RPMI7951 (cell line): ENCODE results near the gene ENG. TPM values are rescaled to one million over a fixed set of nuclear protein-coding genes. Genes with fewer than 3 reads are reported as not detected.
"Not testable (repeated sequence)": the region's sequence is repeated elsewhere in the genome, so short reads cannot be mapped to it uniquely, and the experiment has no call there.

Experiments
- DNase-seq: peaks from one replicate; pipeline ENCODE4 v3.0.0-alpha.2; 2012; ENCODE audit warnings: low read depth
- total RNA-seq: library from RNA; depleted of rRNA; stranded (reverse); fragments of >200 nt; shearing (Covaris generic); gene quantifications from 2 replicates; pipeline ENCODE4 v1.2.3, GENCODE V29; 2014; rRNA removed

ENG gene
- 32.1 and 34.8 TPM in 2 replicates for total RNA-seq

DNA sequence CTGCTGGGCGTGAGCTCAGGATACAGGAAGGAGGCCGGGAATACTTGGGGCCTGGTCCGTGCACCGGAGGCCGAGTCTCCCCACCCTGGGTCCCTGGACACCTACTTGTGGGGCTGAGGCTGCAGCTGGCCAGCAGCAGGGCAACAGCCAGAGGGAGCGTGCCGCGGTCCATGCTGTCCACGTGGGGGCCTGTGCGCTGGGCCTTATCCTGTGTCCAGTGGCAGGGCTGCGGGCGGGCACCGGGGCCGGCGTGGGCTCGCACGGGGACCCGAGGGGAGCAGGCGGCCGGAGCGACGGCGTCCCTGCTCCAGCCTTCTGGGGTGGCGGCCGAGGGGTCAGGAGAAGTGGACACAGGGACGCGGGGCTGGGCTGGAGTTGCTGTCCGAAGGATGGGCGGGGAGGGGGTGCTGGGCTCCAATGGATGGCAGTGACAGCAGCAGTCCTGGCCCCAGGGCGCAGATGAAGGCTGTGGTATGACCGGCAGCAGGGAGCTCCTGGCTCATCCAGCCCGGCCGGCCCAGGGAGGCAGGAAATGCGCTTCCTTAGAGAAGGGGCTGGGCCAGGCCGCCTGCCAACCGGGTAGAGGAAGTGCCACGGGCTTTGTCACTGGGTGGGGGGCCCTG lies at the start of gene ENG:
TSS of gene ENG (minus strand) at position 475 of the 623 bp plus-strand sequence. CDS start at position 172, 303 bp downstream.
- peak; percentile 82 for DNase-seq

DNA sequence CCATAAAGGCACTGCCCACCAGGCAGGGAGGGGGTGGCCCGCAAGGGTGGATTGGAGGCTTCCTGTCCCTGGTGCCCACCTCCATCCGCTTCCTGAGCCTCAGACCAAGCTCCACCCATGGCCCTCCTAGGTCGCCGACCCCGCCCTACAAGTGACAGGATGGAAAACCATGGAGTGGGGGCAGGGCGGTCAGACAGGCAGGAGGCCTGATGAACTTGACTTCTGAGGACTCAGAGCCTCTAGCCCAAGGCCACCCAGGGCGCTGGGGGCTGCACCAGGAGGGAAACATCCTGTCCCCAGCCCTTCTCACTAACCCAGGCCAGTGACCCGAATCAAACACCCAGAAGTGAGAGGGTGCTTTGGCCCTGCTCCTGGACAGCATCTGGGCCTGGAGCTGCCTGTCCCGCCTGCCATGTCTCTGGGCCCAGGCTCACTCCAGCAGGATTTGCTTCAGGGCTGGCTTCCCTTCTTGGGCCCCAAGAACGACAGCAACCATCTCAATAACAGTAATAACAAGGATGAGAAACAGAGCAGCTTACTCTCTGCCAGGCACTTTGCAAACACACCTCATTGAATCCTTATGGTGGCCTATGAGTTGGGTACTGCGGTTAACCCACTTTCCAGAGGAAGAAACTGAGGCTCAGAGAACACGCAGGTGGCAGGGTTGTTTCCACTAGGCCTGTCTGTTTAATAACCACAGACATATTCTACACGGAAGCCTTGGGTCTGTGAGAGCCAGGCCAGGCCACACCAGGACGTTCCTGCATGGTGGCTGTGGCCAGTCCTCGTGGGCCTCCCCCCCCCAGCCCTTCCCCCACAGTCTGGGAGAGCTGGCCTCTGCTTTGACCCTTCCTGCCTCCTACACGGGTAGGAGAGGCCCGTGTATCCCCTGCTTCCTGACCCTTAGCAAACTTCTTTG lies 49.4 kb upstream of the ENG start:
- DNase-seq = no peak

DNA sequence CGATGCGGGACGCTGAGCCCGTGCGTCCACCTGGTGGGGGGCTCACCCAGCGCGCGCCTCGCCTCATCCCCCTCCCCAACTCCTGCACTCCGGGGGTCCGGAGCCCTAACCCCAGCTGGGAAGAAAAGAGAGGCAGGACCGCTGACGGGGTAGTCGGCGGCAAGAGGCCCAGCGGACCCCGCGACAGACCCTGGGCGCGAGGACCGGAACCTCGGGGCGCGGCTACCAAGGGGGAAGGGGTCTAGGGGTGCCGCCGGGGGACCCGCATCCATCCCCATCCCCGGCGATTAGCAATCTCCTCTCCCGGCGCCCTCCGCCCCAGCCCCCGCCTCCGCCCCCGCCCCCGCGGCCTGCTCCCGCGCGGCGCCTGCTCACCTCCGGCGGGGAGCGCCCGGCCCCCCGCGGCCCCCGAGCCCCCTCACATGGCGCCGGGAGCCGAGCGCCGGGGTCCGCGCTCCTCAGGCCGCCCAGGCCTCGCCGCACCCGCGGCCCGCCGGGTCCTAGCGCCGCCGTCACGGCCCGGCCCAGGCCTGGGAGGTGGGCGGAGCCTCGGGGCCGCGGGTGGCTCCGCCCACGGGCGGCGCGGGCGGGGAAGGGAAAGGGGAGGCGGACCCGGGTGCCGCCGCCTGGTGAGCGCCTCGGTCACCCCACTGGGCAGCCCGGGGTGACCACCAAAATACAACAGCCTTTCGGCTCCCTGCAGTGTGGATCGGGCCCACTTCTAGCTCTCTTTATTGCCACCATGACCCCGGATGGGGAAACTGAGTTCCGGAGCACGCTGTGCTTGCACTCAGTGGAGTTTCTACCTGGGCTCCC lies 44.9 kb upstream of the ENG start, which contains the start of gene ST6GALNAC6:
TSS of gene ST6GALNAC6 (minus strand) at position 476 of the 816 bp plus-strand sequence. CDS start 1,622 bp downstream, outside the sequence.
- DNase-seq = peak; percentile 65

DNA sequence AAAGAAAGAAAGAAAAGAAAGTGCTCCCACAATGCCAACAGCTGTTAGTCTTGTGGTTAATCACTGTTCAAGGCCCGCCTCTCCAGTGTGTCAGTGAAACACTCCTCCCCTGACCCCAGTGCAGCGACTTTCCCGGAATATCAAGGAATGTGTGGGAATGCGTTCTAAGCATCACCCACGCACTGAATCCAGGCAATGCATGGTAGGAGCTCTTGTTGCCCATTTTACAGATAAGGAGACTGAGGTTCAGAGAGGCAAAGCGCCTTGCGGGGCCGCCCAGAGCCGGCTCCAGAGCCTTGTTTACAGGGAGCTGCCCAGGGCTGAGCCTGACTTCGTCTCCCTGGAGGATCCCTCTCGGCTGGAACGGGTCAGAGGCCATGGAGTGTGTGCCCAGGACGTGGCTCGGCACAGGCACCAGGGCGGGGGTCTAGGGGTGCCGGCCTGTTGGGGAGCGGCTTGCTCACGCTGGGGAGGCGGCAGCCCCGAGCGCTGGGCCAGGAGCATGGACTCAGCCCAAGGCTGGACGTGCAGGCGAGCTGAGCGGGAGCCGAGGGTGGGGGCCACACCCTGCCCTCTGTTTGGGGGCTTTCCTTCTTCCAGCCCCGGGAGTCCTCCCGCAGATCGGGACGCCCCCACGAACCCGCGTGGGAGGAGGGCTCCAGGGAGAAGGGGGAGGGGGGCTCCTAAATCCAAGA lies 44.1 kb upstream of the ENG start:
- DNase-seq = peak; percentile 70

DNA sequence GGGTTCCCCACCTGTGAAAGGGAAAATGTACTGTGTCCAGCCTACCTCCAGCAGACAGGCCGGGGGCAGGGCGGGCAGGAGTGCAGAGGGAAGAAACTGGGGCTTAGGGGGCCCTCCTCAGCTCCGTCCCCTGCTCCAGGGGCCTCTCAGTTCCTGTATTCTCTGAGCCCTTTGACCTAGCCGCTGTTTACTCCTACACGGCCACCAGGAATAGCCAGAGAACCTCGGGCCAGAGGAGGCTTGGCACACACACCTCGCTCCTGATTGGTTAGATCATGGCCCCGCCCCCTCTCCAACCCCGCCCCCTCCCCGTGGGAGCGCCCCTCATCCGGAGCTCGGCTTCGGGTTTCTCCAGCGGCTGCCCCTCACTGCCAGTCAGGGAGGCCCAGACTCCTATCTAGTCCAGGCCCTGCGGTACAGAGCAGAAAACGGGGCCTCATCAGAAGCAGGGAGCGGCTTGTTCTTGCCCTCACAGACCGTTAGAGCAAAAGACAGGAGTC lies 42.8 kb upstream of the ENG start:
- DNase-seq = no peak

DNA sequence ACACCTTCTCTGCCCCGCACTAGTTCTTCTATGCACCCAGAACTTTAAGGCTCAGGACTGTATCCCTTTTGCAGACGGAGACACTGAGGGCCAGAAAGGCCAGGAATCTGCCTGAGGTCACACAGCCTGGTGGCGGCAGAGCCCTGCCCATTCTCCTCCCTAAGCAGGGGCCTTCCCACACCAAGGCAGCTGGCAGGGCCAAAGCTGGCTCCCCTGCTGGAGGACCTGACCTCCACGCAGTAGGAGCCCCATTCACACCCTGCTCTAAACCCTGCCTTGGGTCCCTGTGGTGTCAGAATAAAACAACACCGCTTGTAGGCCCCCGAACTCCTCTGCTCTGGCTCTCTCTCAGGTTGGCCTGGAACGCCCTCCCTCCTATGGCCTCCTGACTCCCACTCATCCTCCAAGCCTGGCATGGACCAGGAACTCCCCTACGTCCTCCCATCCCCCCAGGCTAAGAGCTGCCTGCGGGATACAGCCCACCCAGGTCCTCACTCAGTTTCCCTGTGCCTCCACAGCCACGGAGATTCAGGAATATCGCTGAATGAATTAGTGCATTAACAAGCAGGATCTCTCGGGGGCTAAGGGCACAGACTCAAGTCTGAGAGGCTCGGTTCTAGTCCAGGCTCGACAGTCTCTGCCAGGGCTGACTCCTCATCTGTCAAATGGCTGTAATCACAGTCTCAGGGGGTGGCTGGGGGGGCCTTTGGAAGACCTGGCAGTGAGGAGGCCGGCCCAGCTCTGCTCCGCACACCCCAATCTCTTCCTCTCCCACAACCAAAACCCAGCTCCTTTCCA lies 42.1 kb upstream of the ENG start:
- no peak for DNase-seq

DNA sequence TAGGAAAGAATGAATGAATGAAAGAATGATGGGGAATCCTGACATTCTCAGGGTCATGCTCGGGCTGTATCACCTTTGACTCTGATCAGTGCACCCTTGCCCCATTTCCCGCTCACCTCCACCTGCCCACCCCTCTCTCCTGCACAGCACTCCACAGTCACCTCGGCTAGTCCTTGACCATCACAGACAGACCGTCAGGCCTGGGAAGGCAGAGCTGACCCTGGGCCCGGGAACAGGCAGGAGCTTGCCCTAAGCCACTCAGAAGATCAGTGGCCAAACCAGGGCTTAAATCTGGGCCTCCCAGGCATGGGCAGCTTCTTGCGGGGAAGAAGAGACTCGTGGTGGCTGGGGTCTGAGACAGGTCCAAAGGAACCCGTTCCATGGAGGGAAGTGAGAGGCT lies 41.4 kb upstream of the ENG start:
- no peak for DNase-seq

DNA sequence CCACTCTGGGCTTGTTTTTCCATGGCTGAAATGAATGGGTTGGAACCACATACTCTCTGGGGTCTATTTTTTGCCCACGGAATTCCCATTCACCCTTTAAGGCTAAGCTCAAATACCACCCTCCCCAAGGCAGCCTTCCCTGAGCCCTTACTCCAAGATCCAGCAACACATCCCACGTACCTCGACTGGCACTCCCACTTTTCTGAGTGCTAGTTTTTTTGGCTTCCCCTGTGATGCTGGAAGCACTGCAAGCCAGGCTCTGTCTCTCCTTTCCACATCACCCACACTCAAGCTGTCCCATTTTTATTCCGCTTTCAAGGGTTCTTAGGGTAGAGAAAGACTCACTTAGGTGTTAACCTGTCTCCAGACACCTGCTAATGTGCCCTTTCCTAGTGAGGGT lies 38.9 kb upstream of the ENG start:
- DNase-seq = no peak

DNA sequence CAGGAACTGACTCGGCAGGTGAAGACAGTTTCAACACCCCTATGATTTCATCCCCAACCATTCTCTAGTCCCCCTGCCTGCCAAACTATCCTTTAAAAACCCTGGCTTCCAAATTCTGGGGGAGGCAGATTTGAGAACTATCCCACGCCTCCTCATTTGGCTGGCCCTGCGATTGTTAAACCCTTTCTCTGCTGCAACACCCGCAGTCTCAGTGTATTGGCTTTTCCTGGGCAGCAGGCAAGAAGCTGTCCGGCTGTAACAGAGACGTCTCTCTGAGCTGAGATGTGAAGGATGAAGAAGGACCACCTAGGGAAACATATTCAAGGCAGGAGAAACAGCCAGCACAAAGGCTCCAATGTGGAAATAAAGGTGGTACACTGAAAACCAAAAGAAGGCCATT lies 38.4 kb upstream of the ENG start:
- DNase-seq = no peak

DNA sequence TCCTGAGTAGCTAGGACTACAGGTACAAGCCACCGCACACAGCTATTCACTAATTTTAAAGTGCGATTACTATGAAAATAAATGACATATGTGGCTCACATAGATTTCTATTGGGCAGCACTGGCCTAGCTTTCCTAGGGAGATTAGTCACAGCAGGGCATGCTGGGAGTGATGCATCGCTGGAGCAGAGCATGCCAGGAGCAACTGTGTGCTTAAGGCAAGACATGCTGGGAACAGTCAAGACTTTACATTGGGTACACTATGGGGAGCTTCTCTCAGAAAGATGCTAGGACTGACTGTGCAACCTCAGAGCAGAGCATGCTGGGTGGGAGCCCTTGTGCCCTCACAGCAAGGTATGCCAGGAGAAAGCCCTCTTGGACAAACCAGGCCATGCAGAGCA lies 35.6 kb upstream of the ENG start:
- no peak for DNase-seq

DNA sequence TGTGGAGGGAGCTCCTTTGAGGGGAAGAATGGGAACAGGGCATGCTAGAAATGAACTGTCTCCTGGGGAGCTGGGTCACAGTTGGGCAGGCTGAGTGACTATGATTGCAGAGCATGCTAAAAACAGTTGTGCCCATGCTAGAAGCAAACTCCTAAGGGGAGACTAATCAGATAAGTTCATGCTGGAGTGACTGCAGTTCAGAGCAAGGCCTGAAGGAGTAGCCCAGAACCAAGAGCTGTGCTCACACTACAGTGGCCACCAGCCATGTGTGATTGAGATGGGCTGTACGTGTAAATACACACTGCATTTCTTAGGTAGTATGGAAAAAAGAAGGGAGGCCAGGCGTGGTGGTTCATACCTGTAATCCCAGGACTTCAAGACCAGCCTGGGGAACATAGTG lies 33.3 kb upstream of the ENG start:
- no peak for DNase-seq

DNA sequence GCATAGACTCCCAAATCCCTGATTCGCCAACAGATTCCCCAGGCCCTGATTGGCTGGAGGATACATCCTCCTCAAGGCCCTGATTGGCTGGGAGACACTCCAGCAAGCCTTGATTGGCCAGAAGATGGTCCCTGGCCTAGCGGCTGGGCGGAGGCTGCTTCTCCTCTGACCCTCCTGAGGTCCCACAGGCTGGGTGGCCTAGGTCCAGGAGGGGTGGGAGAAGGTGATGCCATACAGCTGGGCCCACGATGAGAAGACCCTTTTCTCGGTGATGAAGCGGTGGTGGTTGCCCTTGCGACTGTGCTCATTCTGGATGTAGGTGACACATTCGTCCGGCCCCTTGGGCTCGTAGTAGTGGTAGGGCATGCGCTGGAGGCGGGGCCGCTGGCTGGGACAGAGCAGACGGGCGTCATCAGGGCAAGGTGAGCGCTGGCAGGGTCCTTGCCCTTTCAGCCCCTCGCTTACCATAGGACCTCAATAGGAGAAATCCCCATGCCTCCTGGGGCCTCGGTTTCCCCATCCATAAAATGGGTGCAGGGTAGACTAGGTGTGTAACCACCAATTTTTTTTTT lies 32.0 kb upstream of the ENG start:
- DNase-seq = no peak

DNA sequence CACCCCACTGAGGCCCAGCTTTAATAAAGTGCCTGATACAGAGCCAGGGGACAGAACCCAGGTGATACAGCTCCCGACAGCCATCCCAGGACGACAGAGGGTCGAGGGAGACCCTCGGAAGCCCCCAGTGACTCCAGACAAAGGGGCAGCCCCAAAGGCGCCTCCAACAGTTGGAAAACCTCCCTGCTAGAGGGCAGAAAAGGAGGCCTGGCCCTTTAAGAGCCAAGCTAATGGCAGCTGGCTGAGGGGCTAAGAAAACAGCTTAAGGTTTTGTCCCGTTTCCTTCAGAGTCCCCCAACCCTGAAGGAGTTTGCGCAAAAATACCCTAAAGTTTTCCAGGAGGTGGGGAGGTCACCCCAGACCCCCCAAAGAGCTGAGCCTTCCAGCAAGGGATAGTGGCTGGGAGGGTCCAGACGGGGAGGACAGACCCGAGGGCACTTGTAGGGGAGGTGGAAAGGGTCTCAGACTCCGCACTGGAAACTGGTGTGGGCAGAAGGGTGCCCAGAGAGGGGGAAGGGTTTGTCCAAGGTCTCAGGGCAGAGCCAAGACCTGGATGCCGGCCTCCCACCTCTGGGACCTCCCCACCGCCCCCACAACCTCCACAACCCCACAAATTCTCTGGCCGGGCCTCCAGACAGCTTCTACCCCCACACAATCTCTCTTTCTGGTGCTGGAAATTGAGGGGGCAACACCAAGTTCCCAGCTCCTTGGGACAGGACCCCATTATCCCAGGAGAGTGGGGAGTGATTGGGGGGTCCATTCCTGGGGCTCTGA lies 31.2 kb upstream of the ENG start:
- no peak for DNase-seq

DNA sequence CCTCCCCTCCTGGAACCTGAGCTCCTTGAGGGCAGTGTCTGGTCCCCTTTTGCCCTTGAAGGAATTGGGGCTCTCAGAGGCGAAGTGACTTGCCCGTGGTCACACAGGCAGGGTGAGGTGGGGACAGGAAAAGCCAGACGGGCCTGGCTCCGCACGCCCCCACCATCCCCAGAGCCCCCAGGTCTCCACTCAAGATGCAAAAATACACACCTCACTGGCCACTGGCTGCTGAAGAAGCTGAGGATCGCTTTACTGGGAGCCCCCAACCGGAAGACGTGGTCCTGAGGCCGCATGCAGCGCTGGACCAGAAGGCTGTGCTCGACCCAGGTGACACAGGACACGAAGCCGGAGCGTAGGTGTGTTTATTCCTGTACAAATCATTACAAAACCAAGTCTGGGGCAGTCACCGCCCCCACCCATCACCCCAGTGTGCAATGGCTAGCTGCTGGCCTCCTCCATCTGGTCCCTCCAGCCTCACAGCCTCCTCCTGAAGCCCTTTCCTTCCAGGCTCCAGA lies 30.6 kb upstream of the ENG start:
- DNase-seq = no peak

DNA sequence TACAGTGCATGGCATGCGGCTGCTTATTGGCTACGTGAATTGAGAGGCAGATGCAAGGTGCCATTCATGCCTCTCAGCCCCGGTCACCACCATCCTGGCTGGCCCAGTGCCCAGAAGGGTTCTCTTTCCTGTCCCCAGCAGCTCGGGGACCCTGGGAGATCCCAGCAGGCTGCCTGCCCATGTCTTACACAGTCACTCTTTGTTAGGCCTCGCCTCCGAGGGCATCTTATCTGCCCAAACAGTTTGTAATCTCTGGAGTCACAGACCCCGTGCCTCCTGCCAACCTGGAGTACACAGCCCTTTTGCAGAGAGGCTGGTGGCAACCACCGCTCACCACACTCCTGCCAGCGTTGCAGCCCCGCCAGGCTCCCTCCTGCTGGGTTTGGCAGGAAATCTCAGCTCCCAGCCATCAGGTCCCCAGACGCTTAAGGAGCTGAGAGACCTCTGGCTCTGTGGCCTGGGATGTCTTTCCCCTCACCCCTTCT lies 30.0 kb upstream of the ENG start:
- DNase-seq = no peak

DNA sequence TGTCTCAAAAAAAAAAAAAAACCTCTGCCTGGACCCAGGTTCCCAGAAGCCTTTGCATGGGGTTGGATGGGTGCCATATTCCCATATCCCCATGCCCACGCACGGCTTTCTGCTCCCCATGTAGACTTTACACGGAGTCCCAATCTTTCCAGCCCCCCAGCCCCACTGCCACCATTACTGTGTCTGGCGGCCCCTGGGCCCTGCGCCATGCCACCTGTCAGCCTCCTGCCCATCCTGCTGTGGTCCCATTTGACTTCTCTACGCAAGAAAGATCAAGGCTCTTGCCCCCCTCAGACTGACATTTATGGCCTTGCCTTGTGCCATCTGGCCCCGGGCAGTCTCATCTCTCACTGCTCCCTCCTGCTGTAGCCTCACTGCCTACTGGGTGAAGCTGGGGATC lies 29.5 kb upstream of the ENG start:
- DNase-seq = no peak

DNA sequence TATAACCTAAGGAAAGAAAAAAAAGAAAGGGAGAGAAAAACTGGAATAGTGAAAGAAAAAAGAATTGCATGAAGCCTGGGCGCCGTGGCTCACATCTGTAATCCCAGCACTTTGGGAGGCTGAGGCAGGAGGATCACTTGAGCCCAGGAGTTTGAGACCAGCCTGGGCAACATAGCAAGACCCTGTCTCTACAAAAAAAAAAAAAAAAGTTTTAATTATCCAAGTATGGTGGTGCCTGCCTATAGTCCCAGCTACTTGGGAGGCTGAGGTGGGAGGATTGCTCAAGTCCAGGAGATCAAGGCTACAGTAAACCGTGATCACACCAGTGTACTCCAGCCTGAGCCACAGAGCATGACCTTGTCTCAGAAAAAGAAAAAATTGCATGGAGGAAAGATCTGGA lies 27.3 kb upstream of the ENG start:
- not testable (repeated sequence) for DNase-seq

DNA sequence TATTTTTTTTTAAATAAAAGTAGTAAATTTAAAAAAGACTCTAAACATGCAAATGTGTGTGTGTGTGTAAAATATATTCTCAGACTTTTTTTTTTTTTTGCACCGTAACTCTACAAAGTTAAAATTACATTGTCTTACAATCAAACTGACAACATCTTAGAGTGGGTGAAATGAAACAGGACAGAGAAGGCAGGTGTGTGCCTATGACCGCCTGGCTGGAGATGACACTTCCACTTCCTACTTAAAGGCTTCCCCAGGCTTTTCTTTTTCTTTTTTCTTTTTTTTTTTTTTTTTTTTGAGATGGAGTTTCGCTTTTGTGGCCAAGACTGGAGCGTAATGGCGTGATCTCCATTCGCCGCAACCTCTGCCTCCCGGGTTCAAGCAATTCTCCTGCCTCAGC lies 25.7 kb upstream of the ENG start:
- no peak for DNase-seq
